HL-60 (cell line): Measurements from ENCODE around the gene MAB21L4.

Source experiments
- DNase-seq, 2 experiments: peaks; one replicate each; pipeline ENCODE4 v3.0.0-alpha.2; 2010 to 2020; ENCODE audit warnings: low read depth in 1 of 2, low spot score in 1 of 2
- H3K27ac ChIP-seq: fragments of 250-450 bp; sonication (Bioruptor Pico); replicated peaks from 2 replicates; pipeline ENCODE4 v1.5.1; 2020; ENCODE audit warnings: mild to moderate bottlenecking, moderate library complexity
- H3K27me3 ChIP-seq: fragments of 250-450 bp; sonication (Bioruptor Pico); 2 replicates; pipeline ENCODE4 v1.5.1; 2021; ENCODE audit warnings: mild to moderate bottlenecking, moderate library complexity; ENCODE audit not compliant: insufficient read depth, poor library complexity, severe bottlenecking
- H3K4me3 ChIP-seq: replicated peaks from 2 replicates; pipeline ENCODE4 v1.5.1; 2011; ENCODE audit warnings: mild to moderate bottlenecking, control low read depth, low read length; ENCODE audit not compliant: insufficient read depth
- GABPA ChIP-seq: IDR thresholded peaks from 2 replicates; pipeline ENCODE4 v1.6.1; 2012; ENCODE audit warnings: low read depth
- POLR2AphosphoS5 ChIP-seq: IDR thresholded peaks from 2 replicates; pipeline ENCODE4 v1.6.1; 2012; ENCODE audit warnings: low read depth
- SPI1 ChIP-seq: IDR thresholded peaks from 2 replicates; pipeline ENCODE4 v1.6.1; 2012; ENCODE audit warnings: low read depth, mild to moderate bottlenecking, borderline replicate concordance
- TF ChIP-seq, protein P1 (sequence below): IDR thresholded peaks from 2 replicates; pipeline ENCODE4 v1.6.1; 2012; ENCODE audit warnings: low read depth; ENCODE audit not compliant: insufficient replicate concordance
- TF ChIP-seq, protein P2 (sequence below): IDR thresholded peaks from one replicate; pipeline ENCODE4 v1.5.1; 2011; ENCODE audit warnings: low read length, control low read depth, inconsistent platforms; ENCODE audit not compliant: insufficient read depth

The MAB21L4 gene

GRCh38 chr2:240931319-240931949 lies 35.5 kb upstream of the MAB21L4 start:
- peaks cover 2% of the 10 kb centered on the region for H3K27me3 ChIP-seq
- no peak overlapping the region for H3K4me3 ChIP-seq
- DNase-seq = no peak
- no peak for TF ChIP-seq SPI1
- TF ChIP-seq, protein P1, sequence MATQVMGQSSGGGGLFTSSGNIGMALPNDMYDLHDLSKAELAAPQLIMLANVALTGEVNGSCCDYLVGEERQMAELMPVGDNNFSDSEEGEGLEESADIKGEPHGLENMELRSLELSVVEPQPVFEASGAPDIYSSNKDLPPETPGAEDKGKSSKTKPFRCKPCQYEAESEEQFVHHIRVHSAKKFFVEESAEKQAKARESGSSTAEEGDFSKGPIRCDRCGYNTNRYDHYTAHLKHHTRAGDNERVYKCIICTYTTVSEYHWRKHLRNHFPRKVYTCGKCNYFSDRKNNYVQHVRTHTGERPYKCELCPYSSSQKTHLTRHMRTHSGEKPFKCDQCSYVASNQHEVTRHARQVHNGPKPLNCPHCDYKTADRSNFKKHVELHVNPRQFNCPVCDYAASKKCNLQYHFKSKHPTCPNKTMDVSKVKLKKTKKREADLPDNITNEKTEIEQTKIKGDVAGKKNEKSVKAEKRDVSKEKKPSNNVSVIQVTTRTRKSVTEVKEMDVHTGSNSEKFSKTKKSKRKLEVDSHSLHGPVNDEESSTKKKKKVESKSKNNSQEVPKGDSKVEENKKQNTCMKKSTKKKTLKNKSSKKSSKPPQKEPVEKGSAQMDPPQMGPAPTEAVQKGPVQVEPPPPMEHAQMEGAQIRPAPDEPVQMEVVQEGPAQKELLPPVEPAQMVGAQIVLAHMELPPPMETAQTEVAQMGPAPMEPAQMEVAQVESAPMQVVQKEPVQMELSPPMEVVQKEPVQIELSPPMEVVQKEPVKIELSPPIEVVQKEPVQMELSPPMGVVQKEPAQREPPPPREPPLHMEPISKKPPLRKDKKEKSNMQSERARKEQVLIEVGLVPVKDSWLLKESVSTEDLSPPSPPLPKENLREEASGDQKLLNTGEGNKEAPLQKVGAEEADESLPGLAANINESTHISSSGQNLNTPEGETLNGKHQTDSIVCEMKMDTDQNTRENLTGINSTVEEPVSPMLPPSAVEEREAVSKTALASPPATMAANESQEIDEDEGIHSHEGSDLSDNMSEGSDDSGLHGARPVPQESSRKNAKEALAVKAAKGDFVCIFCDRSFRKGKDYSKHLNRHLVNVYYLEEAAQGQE = no peak
- TF ChIP-seq, protein P2, sequence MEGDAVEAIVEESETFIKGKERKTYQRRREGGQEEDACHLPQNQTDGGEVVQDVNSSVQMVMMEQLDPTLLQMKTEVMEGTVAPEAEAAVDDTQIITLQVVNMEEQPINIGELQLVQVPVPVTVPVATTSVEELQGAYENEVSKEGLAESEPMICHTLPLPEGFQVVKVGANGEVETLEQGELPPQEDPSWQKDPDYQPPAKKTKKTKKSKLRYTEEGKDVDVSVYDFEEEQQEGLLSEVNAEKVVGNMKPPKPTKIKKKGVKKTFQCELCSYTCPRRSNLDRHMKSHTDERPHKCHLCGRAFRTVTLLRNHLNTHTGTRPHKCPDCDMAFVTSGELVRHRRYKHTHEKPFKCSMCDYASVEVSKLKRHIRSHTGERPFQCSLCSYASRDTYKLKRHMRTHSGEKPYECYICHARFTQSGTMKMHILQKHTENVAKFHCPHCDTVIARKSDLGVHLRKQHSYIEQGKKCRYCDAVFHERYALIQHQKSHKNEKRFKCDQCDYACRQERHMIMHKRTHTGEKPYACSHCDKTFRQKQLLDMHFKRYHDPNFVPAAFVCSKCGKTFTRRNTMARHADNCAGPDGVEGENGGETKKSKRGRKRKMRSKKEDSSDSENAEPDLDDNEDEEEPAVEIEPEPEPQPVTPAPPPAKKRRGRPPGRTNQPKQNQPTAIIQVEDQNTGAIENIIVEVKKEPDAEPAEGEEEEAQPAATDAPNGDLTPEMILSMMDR = no peak
- TF ChIP-seq POLR2AphosphoS5 = no peak
- no peak for TF ChIP-seq GABPA
- no peak overlapping the region for H3K27ac ChIP-seq

DNA sequence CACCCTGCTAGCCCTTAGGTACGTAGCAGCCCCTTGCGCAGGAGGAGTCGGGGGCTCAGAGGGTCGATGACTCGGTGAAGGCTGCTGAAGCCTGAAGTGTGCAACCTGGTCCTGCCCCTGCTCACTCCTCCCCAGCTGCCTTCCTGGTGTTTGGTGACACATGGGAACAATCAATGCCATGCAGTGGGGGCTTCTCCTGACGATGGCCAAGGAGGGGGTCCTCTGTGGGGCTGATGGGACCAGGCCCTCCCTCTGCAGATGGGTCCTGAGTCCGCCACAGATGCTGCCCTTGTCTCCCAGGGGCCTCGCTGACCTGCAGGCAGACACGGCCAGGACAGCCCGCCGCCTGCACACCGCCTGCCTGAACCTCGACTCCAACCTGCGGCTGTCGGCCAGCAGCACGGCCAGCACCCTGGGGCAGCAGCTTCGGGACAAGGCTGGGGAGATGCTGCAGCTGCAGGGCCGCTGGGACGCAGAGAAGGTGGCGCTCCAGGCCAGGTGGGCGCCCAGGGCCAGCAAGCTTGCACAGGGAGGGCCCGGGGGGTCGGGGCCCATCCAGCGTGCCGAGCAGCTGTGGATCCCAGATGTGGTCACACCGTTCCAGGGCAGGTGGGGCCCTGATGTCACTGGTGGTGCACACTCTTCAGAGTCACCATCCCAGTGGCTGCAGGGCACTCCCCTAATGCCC lies 34.8 kb upstream of the MAB21L4 start:
- TF ChIP-seq POLR2AphosphoS5 (no peak), GABPA (no peak), SPI1 (no peak)
- TF ChIP-seq, protein P1 = no peak
- TF ChIP-seq, protein P2 = no peak
- H3K27ac ChIP-seq = no peak overlapping the region
- H3K4me3 ChIP-seq = no peak overlapping the region
- no peak for DNase-seq
- peaks cover 4% of the 10 kb centered on the region for H3K27me3 ChIP-seq

DNA sequence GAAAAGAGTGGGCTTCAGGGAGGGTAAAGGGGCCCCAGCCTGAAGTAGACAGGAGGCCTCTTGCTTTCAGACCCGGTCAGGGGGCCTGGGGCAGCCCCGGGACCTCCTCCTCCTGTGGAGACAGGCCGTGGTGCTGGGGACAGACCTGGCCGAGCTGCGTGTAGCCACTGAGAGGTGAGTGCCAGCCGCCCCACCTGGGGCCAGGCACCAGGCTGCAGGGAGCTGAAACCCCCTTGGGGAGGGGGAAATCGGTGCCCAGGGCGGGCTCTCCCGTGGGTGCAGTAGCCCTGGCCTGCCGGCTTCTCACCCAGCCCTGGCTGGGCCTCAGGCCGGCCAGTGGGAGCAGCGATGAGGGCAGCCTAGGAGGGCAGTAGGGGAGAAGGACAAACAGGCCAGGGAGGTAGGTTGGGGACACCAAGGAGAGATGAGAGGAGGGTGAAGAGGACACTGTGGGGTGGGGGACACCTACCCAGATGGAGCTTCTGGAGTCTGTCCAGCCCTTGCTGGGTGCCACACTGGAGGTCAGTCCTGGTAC lies 34.2 kb upstream of the MAB21L4 start:
- TF ChIP-seq GABPA (no peak), SPI1 (no peak), POLR2AphosphoS5 (no peak)
- TF ChIP-seq, protein P1 = no peak
- TF ChIP-seq, protein P2 = no peak
- DNase-seq = no peak
- no peak overlapping the region for H3K27ac ChIP-seq
- H3K4me3 ChIP-seq = no peak overlapping the region
- H3K27me3 ChIP-seq = peaks cover 4% of the 10 kb centered on the region
